HepG2 (cell line): Measurements from ENCODE around the gene RAB40C. TPM values are rescaled to one million over a fixed set of nuclear protein-coding genes. Genes with fewer than 3 reads are reported as not detected.

Experiments
- BCL6 ChIP-seq: IDR thresholded peaks from 2 replicates; pipeline ENCODE4 v1.6.1; 2016; ENCODE audit warnings: missing genetic modification reagents, missing compliant biosample characterization
- ELF1 ChIP-seq: sonication (generic); formaldehyde crosslinking; IDR thresholded peaks from 2 replicates; pipeline ENCODE4 v1.4.0; 2020; ENCODE audit warnings: missing genetic modification reagents
- PAX8 ChIP-seq: sonication (generic); formaldehyde crosslinking; IDR thresholded peaks from 2 replicates; pipeline ENCODE4 v1.8.0; 2022; ENCODE audit warnings: mild to moderate bottlenecking, missing genetic modification reagents, borderline replicate concordance
- PRDM4 ChIP-seq: sonication (generic); formaldehyde crosslinking; IDR thresholded peaks from 2 replicates; pipeline ENCODE4 v1.9.0; 2021; ENCODE audit warnings: missing genetic modification reagents, borderline replicate concordance
- SALL1 ChIP-seq: sonication (generic); formaldehyde crosslinking; IDR thresholded peaks from 2 replicates; pipeline ENCODE4 v1.8.0; 2022; ENCODE audit warnings: mild to moderate bottlenecking, missing genetic modification reagents
- SP1 ChIP-seq, 2 experiments: fragments of 450-650 bp in 1 of 2; sonication (generic) in 1 of 2; formaldehyde crosslinking in 1 of 2; IDR thresholded peaks; 2 replicates each; pipeline versions ENCODE4 v1.4.0 to v1.6.1; 2016 to 2020; ENCODE audit warnings: missing genetic modification reagents in 1 of 2
- TBP ChIP-seq: sonication (generic); formaldehyde crosslinking; IDR thresholded peaks from 2 replicates; pipeline ENCODE4 v1.5.0; 2020; ENCODE audit warnings: missing genetic modification reagents
- ZBED4 ChIP-seq: sonication (generic); formaldehyde crosslinking; IDR thresholded peaks from 2 replicates; pipeline ENCODE4 v1.4.0; 2020; ENCODE audit warnings: missing genetic modification reagents, borderline replicate concordance
- ZBTB40 ChIP-seq, 2 experiments: fragments of 450-650 bp in 1 of 2; sonication (generic) in 1 of 2; formaldehyde crosslinking in 1 of 2; IDR thresholded peaks; 2 replicates each; pipeline versions ENCODE4 v1.6.1 to v1.8.0; 2016 to 2022; ENCODE audit warnings: antibody characterized with exemption in 1 of 2, mild to moderate bottlenecking in 1 of 2, missing genetic modification reagents in 1 of 2
- ZMAT3 ChIP-seq: sonication (generic); formaldehyde crosslinking; conservative IDR thresholded peaks from 2 replicates; pipeline ENCODE4 v1.7.0; 2021; ENCODE audit warnings: missing genetic modification reagents
- ZNF333 ChIP-seq: sonication (generic); formaldehyde crosslinking; IDR thresholded peaks from 2 replicates; pipeline ENCODE4 v1.4.0; 2020; ENCODE audit warnings: mild to moderate bottlenecking, missing genetic modification reagents, borderline replicate concordance
- ZNF790 ChIP-seq: sonication (generic); formaldehyde crosslinking; IDR thresholded peaks from 2 replicates; pipeline ENCODE4 v1.8.0; 2022; ENCODE audit warnings: missing genetic modification reagents, mild to moderate bottlenecking, borderline replicate concordance
- polyA plus RNA-seq, 8 experiments: library from polyadenylated mRNA; depleted of rRNA in 3 of 8; stranded (reverse) in 7 of 8; unstranded in 1 of 8; fragments of >200 nt; fragmentation: Illumina TruSeq in 4 of 8; extraction: Trizol in 4 of 8; gene quantifications; 2 replicates each; pipeline versions ENCODE4 v1.2.1 to v1.2.3, GENCODE V29; 2011 to 2016; ENCODE audit warnings: low read depth in 4 of 8, missing spikeins in 1 of 8, mixed read lengths in 1 of 8; ENCODE audit not compliant: insufficient read depth in 1 of 8
- total RNA-seq, 5 experiments: library from RNA; depleted of rRNA; stranded (reverse); fragments of >200 nt; fragmentation: Illumina TruSeq; extraction: Trizol; gene quantifications; 2 replicates each; pipeline ENCODE4 v1.2.3, GENCODE V29; 2016; ENCODE audit warnings: low read depth in 1 of 5

Gene RAB40C
- total and polyA plus RNA-seq, 2 of the 13 experiments (the other 11 are each of a cell fraction or from before 2014, with no cell fraction given) = 7.7 to 11.5 TPM

- TF ChIP-seq ZBED4 (peak; percentile 88), ZMAT3 (CRISPR knock-in tag) (peak; percentile 93), BCL6 (CRISPR knock-in tag) (peak; percentile 41; the same call in 1 of the 2 replicates), ZNF790 (CRISPR knock-in tag) (0 out of 2 replicates have a peak, but pooled peaks have one; percentile 39), ZNF333 (CRISPR knock-in tag) (0 out of 2 replicates have a peak, but pooled peaks have one; percentile 66), SALL1 (peak; percentile 91), PRDM4 (CRISPR knock-in tag) (no peak), ELF1 (CRISPR knock-in tag) (peak; percentile 87), ZBTB40 (IDR thresholded peaks at IDR 0.05) (no peak), ZBTB40 (CRISPR knock-in tag; IDR thresholded peaks at IDR 0.05) (peak; percentile 88), TBP (CRISPR knock-in tag) (no peak), PAX8 (CRISPR knock-in tag) (peak; percentile 83; the same call in 1 of the 2 replicates), SP1 (IDR thresholded peaks at IDR 0.05) (no peak), SP1 (CRISPR knock-in tag; IDR thresholded peaks at IDR 0.05) (peak; percentile 78)
Observed at GRCh38 chr16:648781-649589, 59.1 kb downstream of the RAB40C start, which contains the start of gene WDR90 (continued).
